HG03520 (cell line): Measurements from ENCODE around the gene STIM1.

Source experiments
- ATAC-seq: cut with Tn5 transposase; IDR thresholded peaks from one replicate; pipeline ENCODE4 v1.9.1; 2021; ENCODE audit warnings: mild to moderate bottlenecking, moderate library complexity; ENCODE audit not compliant: unreplicated experiment

Gene STIM1

DNA sequence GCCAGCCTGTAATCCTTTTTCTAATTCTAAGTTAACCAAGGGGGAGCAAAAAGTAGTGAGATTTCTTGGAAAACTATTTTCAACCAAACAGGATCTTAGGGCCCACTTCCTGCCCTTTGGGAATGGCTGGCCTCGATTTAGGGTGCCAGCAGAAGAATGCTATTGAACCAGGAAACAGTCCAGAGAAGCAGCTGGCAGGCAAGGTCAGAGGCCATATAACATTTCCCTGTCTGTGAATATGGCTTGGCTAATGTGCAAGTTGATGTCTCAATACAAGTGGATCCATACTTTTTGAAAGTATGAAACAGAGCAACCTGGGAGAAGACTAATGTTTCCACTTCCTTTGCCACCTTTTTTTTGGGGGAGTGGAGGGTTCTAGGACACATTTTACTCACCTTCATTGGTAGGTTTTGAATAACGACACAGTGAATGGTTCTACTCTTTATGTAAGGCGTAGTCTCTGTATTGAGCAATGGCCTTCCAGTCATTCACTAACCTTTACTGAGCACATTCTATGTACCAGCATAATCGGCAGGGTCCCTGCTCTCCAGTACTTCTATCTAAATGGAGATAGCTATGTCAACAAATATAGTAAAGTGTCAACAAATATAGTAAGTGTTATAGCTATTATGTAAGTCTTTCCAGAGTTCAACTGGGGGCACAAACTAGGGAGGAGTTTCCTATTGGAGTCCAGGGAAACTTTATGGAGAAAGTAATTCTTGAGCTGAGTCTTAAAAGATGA is 204.9 kb downstream of the STIM1 start:
- no peak for ATAC-seq

DNA sequence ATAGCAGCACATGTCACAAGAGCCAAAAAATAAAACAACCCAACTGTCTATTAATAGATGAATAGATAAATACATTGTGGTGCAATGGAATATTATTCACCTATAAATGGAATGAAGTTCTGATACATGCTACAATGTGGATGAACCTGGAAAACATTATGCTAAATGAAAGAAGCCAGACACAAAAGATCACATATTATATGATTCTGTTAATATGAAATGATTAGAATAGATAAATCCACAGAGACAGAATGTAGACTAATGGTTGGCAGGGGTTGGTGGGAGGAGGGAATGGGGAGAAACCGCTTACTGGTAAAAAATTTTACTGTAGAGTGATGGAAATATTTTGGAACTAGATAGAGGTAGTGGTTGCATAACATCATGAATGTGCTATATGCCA is 206.2 kb downstream of the STIM1 start:
- no peak for ATAC-seq

- no peak for ATAC-seq
Measured at GRCh38 chr11:4063348-4063747, 207.9 kb downstream of the STIM1 start.

GRCh38 chr11:4064278-4064955 is 209.0 kb downstream of the STIM1 start:
- no peak for ATAC-seq

DNA sequence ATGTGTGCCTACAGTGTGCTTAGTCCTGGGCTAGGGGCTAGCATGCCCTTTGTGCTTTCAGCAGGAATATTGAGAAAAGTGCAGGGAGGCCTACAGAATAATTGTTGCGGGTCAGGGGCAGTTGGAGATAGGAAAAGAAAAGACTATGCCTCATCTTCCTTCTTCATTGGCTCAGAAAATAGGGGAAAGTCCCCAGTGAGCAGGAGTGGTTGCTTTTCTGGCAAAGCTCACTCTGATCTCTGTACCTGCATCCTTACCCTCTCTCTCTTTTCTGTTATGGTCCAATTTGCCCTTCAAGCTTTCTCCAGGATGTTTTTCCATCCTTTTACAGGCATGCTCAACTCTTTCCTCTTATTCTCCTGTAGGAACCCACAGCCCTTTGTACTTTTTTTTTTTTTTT is 209.6 kb downstream of the STIM1 start:
- ATAC-seq: no peak

- no peak for ATAC-seq
Measured at GRCh38 chr11:4065601-4066377, 210.3 kb downstream of the STIM1 start.

DNA sequence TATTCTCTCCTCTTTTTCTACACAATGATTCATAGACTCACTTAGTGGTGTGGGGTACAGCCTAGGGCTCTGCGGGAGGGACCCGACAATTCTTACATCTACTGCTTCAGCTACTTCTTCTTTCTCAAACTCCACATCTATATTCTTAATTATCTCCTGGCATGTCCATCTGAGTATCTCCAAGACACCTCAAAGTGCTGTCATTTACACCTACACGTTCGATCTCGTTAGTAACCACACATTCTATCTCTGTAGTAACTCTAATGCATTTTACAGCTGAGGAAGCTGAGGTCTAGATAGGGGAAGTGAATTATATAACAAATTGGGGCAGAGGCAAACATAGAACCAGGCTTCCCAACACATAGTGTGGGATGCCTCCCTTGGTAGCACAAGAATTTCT is 211.4 kb downstream of the STIM1 start:
- no peak for ATAC-seq

- ATAC-seq: no peak
Measured at GRCh38 chr11:4068962-4069361, 213.5 kb downstream of the STIM1 start.

DNA sequence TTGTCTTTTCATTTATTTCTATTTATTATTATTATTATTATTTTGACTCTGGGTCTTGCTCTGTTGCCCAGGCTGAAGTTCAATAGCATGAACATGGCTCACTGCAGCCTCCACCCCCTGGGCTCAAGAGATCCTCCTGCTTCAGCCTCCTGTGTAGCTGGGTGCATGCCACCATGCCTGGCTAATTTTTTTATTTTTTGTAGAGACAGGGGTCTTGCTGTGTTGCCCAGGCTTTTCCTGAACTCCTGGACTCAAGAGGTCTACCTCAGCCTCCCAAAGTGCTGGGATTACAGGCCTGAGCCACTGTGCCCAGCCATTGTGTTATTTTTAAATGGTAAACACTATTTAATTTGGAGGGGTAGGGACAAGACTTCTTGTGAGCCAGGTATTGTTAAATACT is 215.9 kb downstream of the STIM1 start:
- no peak for ATAC-seq

GRCh38 chr11:4071914-4072313 is 216.4 kb downstream of the STIM1 start:
- no peak for ATAC-seq

DNA sequence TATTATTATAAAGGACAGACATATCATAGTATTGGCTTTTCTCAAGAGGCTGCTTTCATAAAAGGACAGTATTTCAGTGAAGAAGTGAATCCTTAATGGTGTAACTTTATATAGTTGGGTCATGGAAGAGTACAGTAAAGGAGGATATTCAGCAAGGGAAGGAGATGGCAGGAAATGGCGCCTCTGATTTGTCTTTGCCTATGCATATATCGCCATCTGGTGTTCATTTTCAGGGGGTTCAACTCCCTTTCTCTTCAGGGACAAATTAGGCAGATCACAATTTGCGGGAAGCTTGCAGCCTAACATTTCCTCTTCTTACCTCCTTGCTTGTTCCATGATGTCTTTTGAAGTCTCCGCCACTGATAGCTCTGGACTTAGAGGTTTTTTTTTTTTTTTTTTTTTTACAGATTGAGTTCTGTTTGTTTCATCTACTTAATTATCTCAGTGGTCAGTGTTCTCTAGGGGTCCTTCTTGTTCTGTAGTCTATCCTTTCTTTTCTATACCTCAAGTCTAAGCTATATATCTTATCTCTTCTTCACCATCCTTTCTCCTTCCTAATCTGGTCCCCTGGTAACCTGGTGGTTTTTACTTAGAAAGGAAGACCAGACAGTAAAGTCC is 217.3 kb downstream of the STIM1 start:
- no peak for ATAC-seq

DNA sequence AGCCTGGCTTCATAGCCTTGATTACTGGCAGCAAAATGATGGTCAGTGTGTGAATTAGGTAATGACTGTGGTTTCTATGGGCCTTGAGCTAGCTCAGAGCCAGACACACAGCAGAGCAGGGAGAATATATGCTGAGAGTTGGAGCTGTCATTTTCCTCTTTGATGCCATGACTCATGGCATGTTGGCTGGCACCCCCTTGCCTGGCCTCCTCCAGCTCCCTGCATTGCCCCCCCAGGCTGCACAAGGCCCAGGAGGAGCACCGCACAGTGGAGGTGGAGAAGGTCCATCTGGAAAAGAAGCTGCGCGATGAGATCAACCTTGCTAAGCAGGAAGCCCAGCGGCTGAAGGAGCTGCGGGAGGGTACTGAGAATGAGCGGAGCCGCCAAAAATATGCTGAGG is 218.8 kb downstream of the STIM1 start:
- no peak for ATAC-seq

- no peak for ATAC-seq
Measured at GRCh38 chr11:4076774-4077173, 221.3 kb downstream of the STIM1 start.

- no peak for ATAC-seq
Measured at GRCh38 chr11:4083198-4083597, 227.7 kb downstream of the STIM1 start.

- no peak for ATAC-seq
Measured at GRCh38 chr11:4084406-4085125, 229.1 kb downstream of the STIM1 start.

GRCh38 chr11:4085575-4085974 is 230.1 kb downstream of the STIM1 start:
- ATAC-seq: no peak

DNA sequence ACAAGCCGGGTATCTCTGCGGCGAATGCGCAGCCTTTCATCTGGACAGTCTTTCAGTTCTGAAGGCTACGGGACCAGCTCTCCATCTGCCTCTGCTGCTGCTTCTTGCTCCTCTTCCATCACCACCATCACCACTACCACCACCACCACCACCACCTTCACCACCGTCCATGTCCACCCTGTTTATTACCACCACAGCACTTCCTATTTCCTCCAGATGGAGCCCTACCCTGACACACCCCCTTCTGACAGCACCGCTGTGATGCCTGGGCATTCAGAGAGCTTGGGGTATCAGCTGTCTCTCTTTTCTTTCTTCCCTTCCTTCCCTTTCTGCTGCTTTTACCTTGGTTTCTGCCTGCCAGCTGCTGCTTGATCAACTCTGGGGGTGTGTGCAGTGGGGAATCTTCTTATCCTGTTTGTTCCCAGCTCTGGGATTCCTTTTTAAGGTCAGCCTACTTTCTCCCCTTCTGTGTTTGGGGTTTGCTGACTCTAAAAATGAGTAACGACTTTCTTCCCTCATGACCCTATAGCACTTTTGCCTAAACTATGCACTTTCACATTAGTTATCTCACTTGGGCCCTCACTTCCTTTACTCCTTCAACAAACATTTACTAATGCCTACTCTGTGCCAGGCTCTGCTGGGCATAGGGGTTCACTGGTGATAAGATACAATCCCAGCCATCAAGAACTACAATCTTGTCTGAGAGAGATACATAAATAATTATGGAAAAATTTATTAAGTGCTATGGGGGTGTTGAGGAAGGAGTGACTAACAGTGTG is 231.3 kb downstream of the STIM1 start:
- ATAC-seq: no peak

DNA sequence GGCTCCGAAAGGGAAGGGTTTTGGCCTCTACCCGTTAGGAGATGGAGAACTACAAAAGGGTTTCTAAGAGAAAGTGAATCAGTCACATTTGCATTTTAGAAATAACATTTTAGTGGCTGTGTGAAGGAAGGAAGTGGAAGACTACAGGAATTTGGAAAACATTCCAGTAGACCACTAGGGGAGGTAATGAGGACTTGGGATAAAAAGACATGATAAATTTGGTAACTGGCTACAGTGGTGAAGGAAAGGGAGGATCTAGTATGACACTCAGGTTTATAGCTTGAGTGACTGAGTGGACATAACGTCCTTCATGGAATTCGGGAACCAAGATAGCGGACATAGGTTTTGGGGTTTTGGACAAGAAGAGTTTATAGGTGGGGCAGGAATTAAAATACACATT is 232.1 kb downstream of the STIM1 start:
- ATAC-seq: no peak

- no peak for ATAC-seq
Measured at GRCh38 chr11:4090258-4090657, 234.8 kb downstream of the STIM1 start.

- no peak for ATAC-seq
Measured at GRCh38 chr11:4092026-4092425, 236.6 kb downstream of the STIM1 start.
